IMR-90 (cell line): Measurements from ENCODE around the gene JAKMIP2. TPM values are rescaled to one million over a fixed set of nuclear protein-coding genes. Genes with fewer than 3 reads are reported as not detected.

Source experiments
- ATAC-seq: fragments of 200-7000 bp; cut with Tn5 transposase; 2 replicates; pipeline ENCODE4 v1.9.1; 2020; ENCODE audit warnings: low read depth, mild to moderate bottlenecking, moderate library complexity
- BruUV-seq: library from RNA; stranded (reverse); fragments of 400-500 nt; replicated peaks from 2 replicates; lab custom pipeline; 2021; lab: Mats Ljungman, UMichigan
- CTCF ChIA-PET: fragments of 300-600 bp; formaldehyde crosslinking; extraction: SDS; loops from one replicate; lab custom pipeline; 2021; ENCODE audit warnings: antibody characterized with exemption; lab: Yijun Ruan, JAX
- POLR2A ChIA-PET: fragments of 300-600 bp; sonication (Branson Sonifier 250); formaldehyde crosslinking; loops from one replicate; lab custom pipeline; 2022; ENCODE audit warnings: antibody characterized with exemption; ENCODE audit not compliant: unreplicated experiment; lab: Charles Lee
- DNase-seq: peaks from one replicate; pipeline ENCODE4 v3.0.0; 2013
- H2AFZ ChIP-seq: replicated peaks from 2 replicates; pipeline ENCODE3; 2013; ENCODE audit warnings: low read length, mild to moderate bottlenecking; ENCODE audit not compliant: poor library complexity
- H2AK5ac ChIP-seq: 2 replicates; pipeline ENCODE4 v1.6.1; 2013; ENCODE audit warnings: low read depth, low read length, inconsistent platforms
- H2AK9ac ChIP-seq: replicated peaks from 2 replicates; pipeline ENCODE3; 2013; ENCODE audit warnings: mild to moderate bottlenecking, low read depth, low read length, moderate library complexity; ENCODE audit not compliant: poor library complexity
- H2BK120ac ChIP-seq: 2 replicates; pipeline ENCODE4 v1.6.1; 2013; ENCODE audit warnings: low read depth, low read length, inconsistent platforms
- H2BK15ac ChIP-seq: 3 replicates; pipeline ENCODE4 v1.6.1; 2013; ENCODE audit warnings: low read depth, low read length, inconsistent platforms
- H2BK20ac ChIP-seq: 2 replicates; pipeline ENCODE4 v1.6.1; 2013; ENCODE audit warnings: low read depth, mild to moderate bottlenecking, inconsistent platforms, low read length, moderate library complexity
- H2BK5ac ChIP-seq: 2 replicates; pipeline ENCODE4 v1.6.1; 2013; ENCODE audit warnings: mild to moderate bottlenecking, low read depth, low read length, inconsistent platforms; ENCODE audit not compliant: poor library complexity, severe bottlenecking
- H3K14ac ChIP-seq: replicated peaks from 2 replicates; pipeline ENCODE4 v1.6.1; 2013; ENCODE audit warnings: low read depth, low read length, inconsistent platforms
- H3K18ac ChIP-seq: 2 replicates; pipeline ENCODE4 v1.6.1; 2013; ENCODE audit warnings: low read depth, low read length, control low read depth
- H3K23ac ChIP-seq: 2 replicates; pipeline ENCODE4 v1.6.1; 2013; ENCODE audit warnings: low read depth, low read length, inconsistent platforms
- H3K27ac ChIP-seq: 2 replicates; pipeline ENCODE4 v1.5.1; 2013; ENCODE audit warnings: mild to moderate bottlenecking, control low read depth, low read length; ENCODE audit not compliant: insufficient read depth
- H3K27me3 ChIP-seq: 2 replicates; pipeline ENCODE4 v1.6.1; 2013; ENCODE audit warnings: low read length; ENCODE audit not compliant: control insufficient read depth, insufficient read depth
- H3K36me3 ChIP-seq: 2 replicates; pipeline ENCODE4 v1.6.1; 2013; ENCODE audit warnings: low read length, mixed read lengths; ENCODE audit not compliant: control insufficient read depth, insufficient read depth
- H3K4ac ChIP-seq: 2 replicates; pipeline ENCODE4 v1.6.1; 2013; ENCODE audit warnings: low read depth, low read length, inconsistent platforms
- H3K4me1 ChIP-seq: 2 replicates; pipeline ENCODE4 v1.6.1; 2013; ENCODE audit warnings: low read length, mixed read lengths; ENCODE audit not compliant: control insufficient read depth, insufficient read depth
- H3K4me2 ChIP-seq: 2 replicates; pipeline ENCODE4 v1.6.1; 2013; ENCODE audit warnings: low read depth, mild to moderate bottlenecking, control low read depth, low read length, moderate library complexity
- H3K4me3 ChIP-seq: 2 replicates; pipeline ENCODE4 v1.5.1; 2013; ENCODE audit warnings: low read depth, mild to moderate bottlenecking, control low read depth, low read length, moderate library complexity; ENCODE audit not compliant: insufficient read depth
- H3K56ac ChIP-seq: 2 replicates; pipeline ENCODE4 v1.6.1; 2013; ENCODE audit warnings: low read length, inconsistent platforms; ENCODE audit not compliant: insufficient read depth; ENCODE audit errors: extremely low read depth
- H3K79me1 ChIP-seq, 2 experiments: 2 replicates each; pipeline ENCODE4 v1.6.1; 2013; ENCODE audit warnings: low read length in 2 of 2, inconsistent platforms in 1 of 2, low read depth in 1 of 2
- H3K9ac ChIP-seq: 2 replicates; pipeline ENCODE4 v1.6.1; 2013; ENCODE audit warnings: low read depth, low read length, control low read depth
- H3K9me1 ChIP-seq: 2 replicates; pipeline ENCODE4 v1.6.1; 2013; ENCODE audit warnings: low read length, inconsistent platforms; ENCODE audit not compliant: insufficient read depth
- H3K9me3 ChIP-seq: 2 replicates; pipeline ENCODE4 v1.6.1; 2013; ENCODE audit warnings: low read length; ENCODE audit not compliant: control insufficient read depth, insufficient read depth
- H4K20me1 ChIP-seq: 2 replicates; pipeline ENCODE4 v1.6.1; 2013; ENCODE audit warnings: low read length, inconsistent platforms; ENCODE audit not compliant: insufficient read depth
- H4K5ac ChIP-seq: 2 replicates; pipeline ENCODE4 v1.6.1; 2013; ENCODE audit warnings: mild to moderate bottlenecking, low read depth, low read length, control low read depth
- H4K8ac ChIP-seq, 2 experiments: 2 replicates each; pipeline ENCODE4 v1.6.1; 2013; ENCODE audit warnings: low read depth in 2 of 2, low read length in 2 of 2, control low read depth in 1 of 2, inconsistent platforms in 1 of 2
- H4K91ac ChIP-seq: 2 replicates; pipeline ENCODE4 v1.6.1; 2013; ENCODE audit warnings: low read depth, low read length, inconsistent platforms; ENCODE audit not compliant: insufficient read depth
- MAFK ChIP-seq: IDR thresholded peaks from 2 replicates; pipeline ENCODE4 v1.6.1; 2012; ENCODE audit warnings: low read depth, low read length, improper control_type of control experiment
- NFE2L2 ChIP-seq: fragments of 150-350 bp; IDR thresholded peaks from 2 replicates; pipeline ENCODE4 v1.6.1; 2016; ENCODE audit warnings: low read depth, mild to moderate bottlenecking, low read length
- SMC3 ChIP-seq: fragments of 150-350 bp; IDR thresholded peaks from 2 replicates; pipeline ENCODE4 v1.6.1; 2016; ENCODE audit warnings: low read depth, mild to moderate bottlenecking, antibody characterized with exemption, low read length, moderate library complexity
- WGBS, 2 experiments: methylation state at CpG; one replicate each; pipeline versions ENCODE4 v1.1.5 to v1.1.7; 2013; ENCODE audit warnings: missing lambda C conversion rate in 2 of 2; ENCODE audit not compliant: insufficient read length in 1 of 2; ENCODE audit errors: extremely low coverage in 2 of 2; 5-methylcytosine and 5-hydroxymethylcytosine counted together
- dilution Hi-C: fragments of 300-500 bp; cut with HindIII; formaldehyde crosslinking; loops from one replicate; pipeline ENCODE4 v1.14.3; 2018; ENCODE audit warnings: low sequenced_read_pairs; ENCODE audit not compliant: unreplicated experiment
- in situ Hi-C: fragments of 300-500 bp; cut with MboI; formaldehyde crosslinking; loops from 3 replicates; pipeline ENCODE4 v1.14.3; 2019; ENCODE audit warnings: low sequenced_read_pairs, inconsistent platforms, mixed read lengths
- intact Hi-C: fragments of 100-400 bp; cut with micrococcal nuclease; formaldehyde crosslinking; loops from 2 replicates; pipeline ENCODE4 v1.10.0; 2022
- polyA plus RNA-seq, 3 experiments: library from polyadenylated mRNA; depleted of rRNA; stranded (reverse); fragments of >200 nt; gene quantifications; 2 replicates each; pipeline ENCODE4 v1.2.3, GENCODE V29; 2012; ENCODE audit warnings: low replicate concordance in 1 of 3
- total RNA-seq: library from RNA; depleted of rRNA; stranded (reverse); fragments of >200 nt; gene quantifications from 2 replicates; pipeline ENCODE4 v1.2.3, GENCODE V29; 2012

Gene JAKMIP2
- total and polyA plus RNA-seq, 2 of the 4 experiments (the other 2 are of a cell fraction): under 0.01 TPM; not detected in 1

GRCh38 chr5:147631428-147632003 lies 151.0 kb downstream of the JAKMIP2 start:
- H3K27ac ChIP-seq: no peak overlapping the region

More at GRCh38 chr5:147631428-147632003, 151.0 kb downstream of the JAKMIP2 start:
- ATAC-seq (no peak), DNase-seq (no peak)
- no peak overlapping the region for H2AFZ ChIP-seq
- H3K14ac ChIP-seq: no peak overlapping the region
- ChIA-PET POLR2A (no interaction called here), CTCF (interaction anchor here (0.7 to 1.1 kb wide), 2 partner anchors 8 to 52 kb away, joined by 3 read pairs; no protein-coding TSS in a partner anchor)
- H2BK15ac ChIP-seq: no peak overlapping the region
- no peak overlapping the region for H4K8ac ChIP-seq
- intact Hi-C loops (no loop called here), dilution Hi-C loops (no loop called here), in situ Hi-C loops (no loop called here)
- H3K9me3 ChIP-seq: no peaks in the 10 kb centered on the region
- H3K4me1 ChIP-seq: no peaks in the 10 kb centered on the region
- H2BK20ac ChIP-seq: no peak overlapping the region
- H4K20me1 ChIP-seq: no peaks in the 10 kb centered on the region
- no peak overlapping the region for H3K56ac ChIP-seq
- H3K9ac ChIP-seq: no peak overlapping the region
- WGBS, 2 experiments: no CpG with 5 or more reads among the region's 4 CpGs
- H3K18ac ChIP-seq: no peak overlapping the region
- no peak overlapping the region for H4K5ac ChIP-seq
- H3K23ac ChIP-seq: no peak overlapping the region
- no peaks in the 10 kb centered on the region for H3K79me1 ChIP-seq
- H3K9me1 ChIP-seq: no peaks in the 10 kb centered on the region
- H3K27me3 ChIP-seq: peaks cover 2% of the 10 kb centered on the region; the same call in 1 of the 2 replicates
- no peak overlapping the region for H4K91ac ChIP-seq
- no TSS peak for BruUV-seq
- H3K36me3 ChIP-seq: no peaks in the 10 kb centered on the region
- H3K4ac ChIP-seq: no peak overlapping the region
- H2AK5ac ChIP-seq: no peak overlapping the region
- no peak overlapping the region for H3K4me2 ChIP-seq
- H2BK5ac ChIP-seq: no peak overlapping the region
- TF ChIP-seq SMC3 (no peak), NFE2L2 (no peak), MAFK (peak; percentile 59)
- no peak overlapping the region for H2BK120ac ChIP-seq
- no peak overlapping the region for H3K4me3 ChIP-seq
- no peak overlapping the region for H2AK9ac ChIP-seq
